ENCODE results near the gene MCM3AP.
"Not testable (repeated sequence)": the region's sequence is repeated elsewhere in the genome, so short reads cannot be mapped to it uniquely, and the experiment has no call there.

MCM3AP gene

DNA sequence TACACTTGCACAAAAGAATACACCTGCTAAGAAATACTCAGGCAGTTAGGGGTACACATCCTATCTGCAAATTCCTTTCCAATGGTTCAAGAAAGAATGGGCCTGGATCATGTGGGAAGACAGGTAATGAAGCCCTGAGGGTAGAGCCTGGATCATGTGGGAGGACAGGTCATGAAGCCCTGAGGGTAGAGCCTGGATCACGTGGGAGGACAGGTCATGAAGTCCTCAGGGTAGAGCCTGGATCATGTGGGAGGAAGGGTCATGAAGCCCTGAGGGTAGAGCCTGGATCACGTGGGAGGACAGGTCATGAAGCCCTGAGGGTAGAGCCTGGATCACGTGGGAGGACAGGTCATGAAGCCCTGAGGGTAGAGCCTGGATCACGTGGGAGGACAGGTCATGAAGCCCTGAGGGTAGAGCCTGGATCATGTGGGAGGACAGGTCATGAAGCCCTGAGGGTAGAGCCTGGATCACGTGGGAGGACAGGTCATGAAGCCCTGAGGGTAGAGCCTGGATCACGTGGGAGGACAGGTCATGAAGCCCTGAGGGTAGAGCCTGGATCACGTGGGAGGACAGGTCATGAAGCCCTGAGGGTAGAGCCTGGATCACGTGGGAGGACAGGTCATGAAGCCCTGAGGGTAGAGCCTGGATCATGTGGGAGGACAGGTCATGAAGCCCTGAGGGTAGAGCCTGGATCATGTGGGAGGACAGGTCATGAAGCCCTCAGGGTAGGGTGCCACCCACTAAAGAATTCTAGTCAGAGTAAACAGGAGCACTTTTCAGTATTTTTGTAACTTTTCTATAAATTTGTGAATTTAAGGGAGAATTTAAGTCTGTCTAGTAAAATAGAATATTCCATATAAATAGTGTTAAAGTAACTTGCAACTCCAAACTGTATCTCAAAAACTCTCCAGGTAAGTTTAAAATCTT lies 84.3 kb downstream of the MCM3AP start:
- not testable (repeated sequence) for DNase-seq

GRCh38 chr21:46199436-46200373 lies 85.7 kb downstream of the MCM3AP start:
- no peak for DNase-seq

DNA sequence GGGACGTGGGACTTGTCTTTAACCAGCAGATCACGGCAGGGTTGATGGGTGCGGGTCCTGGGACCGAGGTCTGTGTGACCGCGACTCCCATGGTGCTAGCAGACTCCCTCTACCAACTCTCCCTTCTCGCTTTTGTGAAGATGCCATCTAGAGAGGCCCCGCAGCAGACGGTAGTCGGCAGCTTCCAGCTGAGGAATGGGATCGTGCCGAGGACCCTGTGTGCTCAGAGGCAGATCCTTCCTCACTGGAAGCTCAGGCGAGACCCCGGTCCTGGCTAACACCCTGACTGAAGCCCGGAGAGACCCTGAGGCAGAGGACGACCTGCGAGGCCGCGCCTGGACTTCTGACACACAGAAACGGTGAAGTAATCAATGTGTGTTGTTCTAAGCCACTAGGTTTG lies 88.7 kb downstream of the MCM3AP start:
- DNase-seq: no peak

GRCh38 chr21:46195595-46196195 lies 89.7 kb downstream of the MCM3AP start:
- DNase-seq: no peak

- no peak for DNase-seq
These were observed 90.8 kb downstream of the MCM3AP start for GRCh38 chr21:46194374-46195334.

DNA sequence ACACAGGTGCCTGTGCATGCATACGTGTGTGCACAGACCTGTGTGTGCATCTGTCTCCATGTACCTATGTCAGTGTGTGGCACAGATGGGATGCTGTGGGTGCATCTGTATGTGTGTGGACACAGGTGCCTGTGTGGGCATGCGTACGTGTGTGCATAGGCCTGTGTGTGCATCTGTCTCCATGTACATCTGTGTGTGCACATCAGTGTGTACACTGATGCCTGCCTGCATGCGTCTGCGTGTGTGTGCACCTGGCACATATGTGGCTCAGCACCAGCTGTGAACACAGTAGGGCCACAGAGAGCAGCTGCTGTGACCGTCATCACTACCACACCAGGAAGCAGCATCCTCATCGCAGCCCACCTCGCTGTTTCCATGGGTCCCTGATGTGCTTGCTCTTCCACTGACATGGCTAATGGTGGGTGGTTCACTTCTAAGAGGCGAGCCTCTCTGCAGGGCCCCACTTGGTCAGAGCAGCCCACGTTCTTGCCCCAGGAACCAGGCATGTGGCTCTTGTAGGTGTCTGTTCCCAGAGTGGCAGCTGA lies 91.5 kb downstream of the MCM3AP start:
- no peak for DNase-seq

DNA sequence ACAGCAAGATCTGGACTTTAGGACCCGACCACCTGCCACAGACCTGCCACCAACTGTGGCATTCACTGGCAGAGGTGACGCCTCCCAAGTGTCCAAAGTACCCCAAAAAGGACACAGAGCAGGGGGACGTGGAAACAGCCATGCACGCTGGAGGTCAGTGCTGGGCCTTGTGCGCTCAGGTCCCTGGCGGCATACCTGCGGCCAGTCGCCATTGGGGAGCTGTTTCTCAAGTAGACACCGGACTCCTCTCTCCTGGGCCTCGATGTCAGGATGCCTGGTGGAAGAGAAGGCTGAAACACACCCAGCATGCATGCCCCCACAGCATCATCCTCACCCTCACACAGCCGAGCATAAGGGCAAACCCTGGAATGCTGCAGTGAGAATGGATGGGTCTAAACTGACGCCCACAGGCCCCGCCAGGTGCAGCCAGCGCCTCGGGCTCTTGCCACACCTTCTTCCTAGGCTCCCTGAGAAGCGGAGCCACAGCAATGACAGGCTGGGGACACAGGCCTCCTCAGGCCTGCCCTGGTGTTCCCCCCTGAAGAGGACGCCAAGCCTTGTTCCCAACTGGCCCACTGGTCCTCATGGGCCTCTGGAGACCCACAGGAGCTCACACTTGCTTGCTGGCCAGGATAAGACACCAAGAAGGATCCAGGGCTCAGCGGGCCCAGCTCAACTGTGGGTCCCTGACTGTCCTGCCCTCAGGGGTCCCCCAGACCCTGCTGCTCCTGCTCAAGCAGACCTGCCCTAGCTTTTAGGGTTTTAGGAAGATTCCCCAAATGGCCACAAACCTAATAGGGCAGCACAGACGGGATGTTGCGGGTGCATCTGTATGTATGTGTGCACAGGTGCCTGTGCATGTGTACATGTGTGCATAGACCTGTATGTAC lies 93.5 kb downstream of the MCM3AP start:
- no peak for DNase-seq

DNA sequence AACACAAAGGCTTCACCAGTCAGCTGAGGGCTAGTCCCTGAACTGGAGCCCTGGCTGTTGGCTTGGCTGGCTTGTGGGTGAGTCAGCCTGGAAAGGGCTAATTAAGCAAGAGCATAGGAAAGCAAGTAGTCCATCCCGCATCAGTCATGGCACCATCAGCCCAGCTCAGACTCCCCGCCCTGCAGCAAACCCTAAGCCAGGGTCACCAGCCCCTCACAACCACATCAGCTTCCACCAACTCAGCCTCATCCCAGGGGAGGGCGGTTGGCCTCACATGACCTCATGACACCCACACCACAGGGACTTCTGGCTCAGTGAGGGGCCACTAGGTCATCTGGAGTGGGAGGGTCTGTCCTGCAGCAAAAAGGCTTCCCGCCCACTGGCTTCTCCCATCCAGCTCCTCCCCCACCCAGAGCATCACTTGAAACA lies 94.1 kb downstream of the MCM3AP start:
- no peak for DNase-seq

GRCh38 chr21:46190491-46191131 lies 94.8 kb downstream of the MCM3AP start:
- DNase-seq: no peak

- DNase-seq: no peak
These were observed 95.4 kb downstream of the MCM3AP start for GRCh38 chr21:46189959-46190490.

- DNase-seq: no peak
These were observed 96.0 kb downstream of the MCM3AP start for GRCh38 chr21:46189213-46189958.

DNA sequence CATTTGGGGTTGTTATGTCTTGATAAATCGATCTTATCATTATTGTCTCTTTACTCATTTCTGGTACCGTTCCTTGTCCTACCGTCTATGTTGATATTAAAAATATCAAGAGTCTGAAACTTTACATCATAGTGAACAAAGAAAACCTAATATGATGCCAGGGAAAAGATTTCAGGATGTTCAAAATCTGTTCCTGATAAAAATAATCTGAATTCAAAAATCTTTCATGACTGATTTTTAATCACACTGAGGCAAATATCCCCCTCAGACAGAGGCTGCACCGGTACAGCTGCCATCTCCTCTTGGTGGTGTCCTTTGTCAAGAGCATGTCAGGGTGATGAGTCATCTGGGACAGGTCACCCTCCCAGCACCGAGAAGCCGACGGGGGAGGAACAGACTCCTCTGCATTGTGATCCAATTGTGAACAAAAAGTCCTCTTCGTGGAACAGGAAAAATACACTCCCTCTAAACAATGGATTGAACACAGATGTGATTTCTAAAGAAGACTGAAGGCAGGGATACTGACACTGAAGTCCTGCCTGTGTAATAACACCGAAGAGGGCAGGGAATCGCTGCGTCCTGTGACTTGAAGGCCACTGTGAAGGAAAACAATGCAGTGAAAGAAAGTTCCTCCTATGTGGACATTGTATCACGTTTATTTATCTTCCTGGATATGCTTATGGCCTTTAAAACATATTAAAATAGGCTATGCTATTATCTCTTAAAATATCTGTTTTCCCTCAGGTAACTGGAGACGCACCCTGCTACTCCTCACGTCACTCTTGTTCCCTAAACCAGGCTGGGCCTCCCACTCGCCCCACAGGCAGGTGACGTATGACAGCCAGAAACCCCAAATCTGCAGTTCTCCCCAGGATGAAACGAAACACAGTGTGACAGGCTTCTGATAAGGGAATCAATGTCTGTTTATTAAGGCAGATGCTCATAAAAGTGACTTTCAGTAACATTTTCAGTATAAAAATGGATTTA lies 96.9 kb downstream of the MCM3AP start:
- DNase-seq: no peak

GRCh38 chr21:46187814-46188213 lies 97.6 kb downstream of the MCM3AP start:
- DNase-seq: no peak

GRCh38 chr21:46187261-46187660 lies 98.2 kb downstream of the MCM3AP start:
- no peak for DNase-seq

GRCh38 chr21:46185716-46186115 lies 99.7 kb downstream of the MCM3AP start:
- no peak for DNase-seq

Data from retina (tissue), 1 donor.